MCF 10A (cell line): Measurements from ENCODE around the gene EPS8L1. TPM values are rescaled to one million over a fixed set of nuclear protein-coding genes. Genes with fewer than 3 reads are reported as not detected.

Experiments
- BruUV-seq: library from RNA; stranded (reverse); fragments of 400-500 nt; replicated peaks from 2 replicates; lab custom pipeline; 2021; lab: Mats Ljungman, UMichigan
- CTCF ChIA-PET: fragments of 300-600 bp; sonication (Branson Sonifier 250); formaldehyde crosslinking; extraction: SDS; loops from one replicate; lab custom pipeline; 2021; ENCODE audit warnings: antibody characterized with exemption, inconsistent platforms; lab: Yijun Ruan, JAX
- POLR2A ChIA-PET: fragments of 300-600, 350-650 bp; sonication (Branson Sonifier 250); formaldehyde crosslinking; extraction: SDS; loops from one replicate; lab custom pipeline; 2020; ENCODE audit warnings: antibody characterized with exemption, inconsistent platforms; lab: Yijun Ruan, JAX
- DNase-seq: peaks from one replicate; pipeline ENCODE4 v3.0.0-alpha.2; 2018; ENCODE audit not compliant: unreplicated experiment
- H3K27ac Mint-ChIP-seq: one replicate; pipeline ENCODE4 v1.8.0; 2022; ENCODE audit warnings: mild to moderate bottlenecking, low read depth, mixed read lengths; ENCODE audit not compliant: unreplicated experiment
- H3K27me3 Mint-ChIP-seq: one replicate; pipeline ENCODE4 v1.8.0; 2022; ENCODE audit warnings: mixed read lengths; ENCODE audit not compliant: insufficient read depth, unreplicated experiment
- H3K36me3 Mint-ChIP-seq: one replicate; pipeline ENCODE4 v1.8.0; 2022; ENCODE audit warnings: mild to moderate bottlenecking, moderate library complexity, mixed read lengths; ENCODE audit not compliant: insufficient read depth, unreplicated experiment
- H3K4me1 Mint-ChIP-seq: one replicate; pipeline ENCODE4 v1.8.0; 2022; ENCODE audit warnings: mixed read lengths; ENCODE audit not compliant: insufficient read depth, unreplicated experiment
- H3K4me3 Mint-ChIP-seq: one replicate; pipeline ENCODE4 v1.8.0; 2022; ENCODE audit warnings: mild to moderate bottlenecking, moderate library complexity, mixed read lengths; ENCODE audit not compliant: unreplicated experiment
- H3K9me3 Mint-ChIP-seq: one replicate; pipeline ENCODE4 v1.8.0; 2022; ENCODE audit warnings: mixed read lengths; ENCODE audit not compliant: unreplicated experiment
- CTCF ChIP-seq: fragments of 200-600 bp; IDR thresholded peaks from one replicate; pipeline ENCODE4 v1.8.0; 2022; ENCODE audit warnings: antibody characterized with exemption, mild to moderate bottlenecking; ENCODE audit not compliant: unreplicated experiment
- intact Hi-C: fragments of 100-400 bp; cut with micrococcal nuclease; formaldehyde crosslinking; loops from 2 replicates; pipeline ENCODE4 v1.14.1; 2022
- total RNA-seq: library from RNA; stranded (reverse); gene quantifications from 2 replicates; pipeline ENCODE4 v1.2.3, GENCODE V29; 2022

The EPS8L1 gene
- total RNA-seq, 1 experiment from 2014 or later: 17.9 TPM

DNA sequence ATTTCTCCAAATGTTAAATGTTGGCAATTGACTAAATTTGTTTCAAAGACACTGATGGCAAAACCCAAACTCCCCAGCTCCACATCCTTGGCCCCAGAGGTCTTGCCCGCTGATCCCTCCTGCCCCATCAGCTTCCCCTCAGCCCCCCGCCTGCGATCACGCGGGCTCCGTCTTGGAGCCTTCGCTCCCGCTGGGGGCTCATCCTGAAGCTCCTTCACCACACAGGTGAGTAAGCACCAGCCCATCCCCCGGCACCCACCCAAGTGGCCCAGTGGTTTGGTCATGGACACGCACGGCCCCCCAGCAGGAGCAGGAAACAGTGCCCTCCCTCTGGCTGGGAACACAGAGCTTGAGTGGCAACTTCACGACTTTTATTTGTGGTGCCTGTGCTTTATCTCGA is 14.9 kb downstream of the EPS8L1 start:
- no peak for TF ChIP-seq CTCF
- H3K36me3 Mint-ChIP-seq: peaks cover 17% of the 10 kb centered on the region
- POLR2A ChIA-PET: no interaction called here

DNA sequence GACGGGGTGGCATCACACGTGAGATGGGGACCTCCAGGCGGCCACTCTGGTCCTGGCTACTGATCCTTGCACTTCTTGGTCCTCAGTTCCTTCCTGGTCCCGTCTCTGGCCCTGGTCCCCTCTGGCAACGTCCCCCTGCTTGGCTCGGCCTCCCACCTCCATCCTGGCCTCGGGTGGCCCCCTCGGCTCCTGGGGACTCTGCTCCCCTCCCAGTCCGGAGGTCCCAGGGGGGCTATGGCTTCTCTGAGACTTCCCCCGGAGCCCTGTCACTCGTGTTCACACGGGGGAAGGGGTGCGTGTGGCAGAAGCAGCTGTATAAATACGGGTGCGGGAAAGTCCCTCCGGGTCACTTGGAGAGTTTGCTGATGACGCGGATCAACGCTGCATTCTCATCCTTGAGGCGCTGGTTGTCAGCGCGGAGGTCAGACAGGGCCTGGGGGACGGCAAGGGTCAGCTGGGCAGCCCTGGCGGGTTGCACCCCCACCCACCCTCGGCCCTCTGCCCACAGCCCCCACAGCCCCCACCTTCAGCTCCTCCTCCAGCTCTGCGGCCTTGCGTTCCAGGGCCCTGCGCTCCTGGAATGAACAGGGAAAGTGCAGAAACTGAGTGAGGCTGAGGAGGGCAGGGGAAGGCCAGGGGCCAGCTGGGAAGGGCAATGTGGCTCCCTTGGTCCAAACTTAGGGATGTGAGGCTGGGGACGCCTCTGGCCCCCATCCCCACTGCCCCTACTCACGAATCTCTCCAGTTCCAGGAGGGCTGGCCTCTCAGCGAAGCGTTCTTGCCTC is 15.6 kb downstream of the EPS8L1 start:
- ChIA-PET CTCF (no interaction called here), POLR2A (no interaction called here)
- Mint-ChIP-seq H3K9me3 (no peaks in the 10 kb centered on the region), H3K27me3 (no peaks in the 10 kb centered on the region), H3K4me1 (peaks cover 10% of the 10 kb centered on the region), H3K4me3 (no peak overlapping the region), H3K27ac (no peak overlapping the region), H3K36me3 (peaks cover 17% of the 10 kb centered on the region)
- BruUV-seq: TSS peak; percentile 91
- intact Hi-C loops: no loop called here
- no peak for TF ChIP-seq CTCF
- DNase-seq: no peak

More for the DNA sequence above, 14.9 kb downstream of the EPS8L1 start:
- Mint-ChIP-seq H3K4me1 (peaks cover 10% of the 10 kb centered on the region), H3K27me3 (no peaks in the 10 kb centered on the region), H3K4me3 (no peak overlapping the region), H3K27ac (no peak overlapping the region), H3K9me3 (no peaks in the 10 kb centered on the region)
- CTCF ChIA-PET: interaction anchor here (0.5 kb wide), 1 partner anchor 1086 kb away, joined by 3 read pairs; no protein-coding TSS in a partner anchor
- DNase-seq: no peak
- no TSS peak for BruUV-seq
- intact Hi-C loops: no loop called here

DNA sequence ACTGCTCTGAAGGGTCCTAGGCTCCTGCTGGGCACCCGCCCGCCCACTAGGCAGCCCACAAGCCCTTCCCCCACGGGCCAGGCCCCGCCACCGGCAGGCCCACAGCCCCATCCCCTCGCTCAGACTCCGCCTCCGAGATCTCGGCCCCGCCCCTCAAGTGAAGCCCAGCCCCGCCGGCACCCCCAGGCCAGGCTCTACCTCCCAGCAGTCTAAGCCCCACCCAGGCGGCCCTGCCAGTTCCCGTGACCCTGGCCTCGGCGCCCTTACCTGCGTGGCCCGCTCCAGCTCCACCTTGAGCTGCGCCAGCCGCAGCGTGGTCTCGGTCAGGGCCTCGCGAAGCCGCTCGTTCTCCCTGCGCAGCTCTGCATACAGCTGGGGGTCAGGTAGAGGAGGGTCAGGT is 16.3 kb downstream of the EPS8L1 start:
- no peak for DNase-seq
- TF ChIP-seq CTCF: no peak
- H3K4me1 Mint-ChIP-seq: peaks cover 10% of the 10 kb centered on the region
- H3K27me3 Mint-ChIP-seq: no peaks in the 10 kb centered on the region
- H3K36me3 Mint-ChIP-seq: peaks cover 22% of the 10 kb centered on the region
- no peak overlapping the region for H3K4me3 Mint-ChIP-seq
- POLR2A ChIA-PET: no interaction called here
- no peaks in the 10 kb centered on the region for H3K9me3 Mint-ChIP-seq
- H3K27ac Mint-ChIP-seq: no peak overlapping the region
- CTCF ChIA-PET: no interaction called here
- intact Hi-C loops: no loop called here
- no TSS peak for BruUV-seq

- H3K27me3 Mint-ChIP-seq: no peaks in the 10 kb centered on the region
- no peak overlapping the region for H3K27ac Mint-ChIP-seq
- H3K9me3 Mint-ChIP-seq: no peaks in the 10 kb centered on the region
- ChIA-PET CTCF (no interaction called here), POLR2A (no interaction called here)
- no TSS peak for BruUV-seq
- H3K4me1 Mint-ChIP-seq: peaks cover 10% of the 10 kb centered on the region
- H3K4me3 Mint-ChIP-seq: no peak overlapping the region
- H3K36me3 Mint-ChIP-seq: peaks cover 22% of the 10 kb centered on the region
- intact Hi-C loops: no loop called here
- no peak for DNase-seq
- TF ChIP-seq CTCF: no peak
Measured at GRCh38 chr19:55092423-55093318, 17.0 kb downstream of the EPS8L1 start.
